OCI-LY3 (cell line): ENCODE results near the gene ZXDC.

ENCODE experiments used
- CTCF ChIP-seq: fragments of 200-600, 300-600 bp; sonication (generic); IDR thresholded peaks from 2 replicates; pipeline ENCODE4 v1.5.1; 2014; ENCODE audit warnings: antibody characterized with exemption, low read length, low read depth
- EZH2phosphoT487 ChIP-seq: fragments of 200-600 bp; shearing (Covaris generic); IDR thresholded peaks from 2 replicates; pipeline ENCODE4 v1.6.1; 2018; ENCODE audit warnings: antibody characterized with exemption, mixed run types, low read depth

- TF ChIP-seq CTCF (no peak), EZH2phosphoT487 (no peak)
These were observed 73.5 kb downstream of the ZXDC start for GRCh38 chr3:126402178-126402577.
